T-helper 17 cell (primary cell): Measurements from ENCODE around the gene RPL4. TPM values are rescaled to one million over a fixed set of nuclear protein-coding genes. Genes with fewer than 3 reads are reported as not detected.

Experiments used
- ATAC-seq: fragments of 150-1000 bp; cut with Tn5 transposase; 2 replicates; pipeline ENCODE4 v1.10.0; 2021; ENCODE audit warnings: mild to moderate bottlenecking, moderate library complexity
- DNase-seq, 3 donors: peaks; one replicate each; pipeline versions ENCODE4 v3.0.0 to v3.0.0-alpha.2; 2020 to 2021
- H3K9me3 ChIP-seq: one replicate; pipeline ENCODE4 v1.7.0; 2013; ENCODE audit warnings: low read length, mild to moderate bottlenecking; ENCODE audit not compliant: control insufficient read depth, poor library complexity, severe bottlenecking
- H3K27ac Mint-ChIP-seq: one replicate; pipeline ENCODE4 v1.8.0; 2022; ENCODE audit warnings: mild to moderate bottlenecking, moderate library complexity, mixed read lengths
- H3K27me3 Mint-ChIP-seq: one replicate; pipeline ENCODE4 v1.8.0; 2022; ENCODE audit warnings: mixed read lengths
- H3K36me3 Mint-ChIP-seq: one replicate; pipeline ENCODE4 v1.8.0; 2022; ENCODE audit warnings: low read depth, mixed read lengths
- H3K4me1 Mint-ChIP-seq: one replicate; pipeline ENCODE4 v1.8.0; 2022; ENCODE audit warnings: mild to moderate bottlenecking, mixed read lengths
- H3K4me3 Mint-ChIP-seq: one replicate; pipeline ENCODE4 v1.8.0; 2022; ENCODE audit warnings: mild to moderate bottlenecking, moderate library complexity, mixed read lengths
- total RNA-seq, 4 donors: library from RNA in 2 of 4; stranded (reverse) in 2 of 4; gene quantifications; one replicate each; pipeline ENCODE4 v1.2.3 and lab custom pipeline; 2022 to 2026

The RPL4 gene
- total RNA-seq (1,000 to 10,000 TPM; 3,651 to 3,689 TPM), total RNA-seq (lab: John Stamatoyannopoulos, UW) (2,435 to 3,042 reads per million in 2 donors)

- peak within 1 kb of the TSS; percentile 99 for H3K4me3 Mint-ChIP-seq
- peaks cover 9% of the 10 kb centered on the region for H3K36me3 Mint-ChIP-seq
- ATAC-seq = peak; percentile 88
- H3K4me1 Mint-ChIP-seq = peaks cover 32% of the 10 kb centered on the region
- no peaks in the 10 kb centered on the region for H3K27me3 Mint-ChIP-seq
- no peaks in the 10 kb centered on the region for H3K9me3 ChIP-seq
- DNase-seq = peak; percentile 73 to 76 (median 75)
- H3K27ac Mint-ChIP-seq = peak within 1 kb of the TSS; percentile 99
These were observed at the start of gene RPL4, which contains the start of gene ZWILCH for GRCh38 chr15:66504563-66505429. Gene RPL4 (minus strand): TSS chr15:66504855. CDS start chr15:66504790, 65 bp downstream. Gene ZWILCH (plus strand): TSS chr15:66505326. CDS start chr15:66505339, 13 bp downstream.

DNA sequence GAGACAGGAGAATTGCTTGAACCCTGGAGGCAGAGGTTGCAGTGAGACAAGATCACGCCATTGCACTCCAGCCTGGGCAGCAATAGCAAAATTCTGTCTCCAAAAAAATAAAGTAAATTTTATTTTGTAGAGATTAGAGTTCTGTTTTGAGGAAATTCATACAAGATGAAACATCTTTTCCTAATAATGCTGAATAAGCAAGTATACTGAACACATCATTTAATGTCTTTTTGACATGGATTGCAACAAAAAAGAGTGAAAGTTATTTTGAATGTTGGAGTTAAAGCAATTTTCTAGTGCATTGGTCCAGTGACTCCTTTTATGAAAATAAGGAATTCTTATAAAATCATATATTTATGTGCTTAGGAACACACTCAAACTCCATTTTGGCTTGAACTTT is 40.6 kb upstream of the RPL4 start:
- DNase-seq (no peak), ATAC-seq (no peak)
- no peak overlapping the region for H3K27ac Mint-ChIP-seq
- no peaks in the 10 kb centered on the region for H3K9me3 ChIP-seq
- no peaks in the 10 kb centered on the region for H3K4me1 Mint-ChIP-seq
- no peaks in the 10 kb centered on the region for H3K27me3 Mint-ChIP-seq
- H3K36me3 Mint-ChIP-seq = peaks cover 2% of the 10 kb centered on the region
- H3K4me3 Mint-ChIP-seq = no peak overlapping the region

- H3K4me1 Mint-ChIP-seq = peaks cover 6% of the 10 kb centered on the region
- no peak overlapping the region for H3K27ac Mint-ChIP-seq
- H3K36me3 Mint-ChIP-seq = peaks cover 10% of the 10 kb centered on the region
- ATAC-seq = no peak
- no peaks in the 10 kb centered on the region for H3K9me3 ChIP-seq
- no peak for DNase-seq
- H3K4me3 Mint-ChIP-seq = no peak overlapping the region
- no peaks in the 10 kb centered on the region for H3K27me3 Mint-ChIP-seq
These were observed 38.2 kb upstream of the RPL4 start for GRCh38 chr15:66542896-66543295.

DNA sequence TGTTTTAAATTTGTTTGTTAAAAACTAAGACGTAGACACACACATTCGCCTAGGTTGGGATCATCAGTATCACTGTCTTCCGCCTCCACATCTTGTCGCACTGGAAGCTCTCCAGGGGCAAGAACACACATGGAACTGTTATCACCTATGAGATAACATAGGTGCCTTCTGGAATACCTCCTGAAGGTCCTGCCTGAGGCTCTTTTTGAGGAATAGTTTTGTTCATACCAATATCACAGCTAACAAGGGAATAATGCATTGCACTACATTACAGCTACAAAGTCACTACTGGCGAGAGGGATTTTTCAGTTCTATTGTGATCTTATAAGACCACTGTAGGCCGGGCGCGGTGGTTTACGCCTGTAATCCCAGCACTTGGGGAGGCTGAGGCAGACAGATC is 30.4 kb upstream of the RPL4 start:
- ATAC-seq = no peak
- peaks cover 10% of the 10 kb centered on the region for H3K36me3 Mint-ChIP-seq
- no peaks in the 10 kb centered on the region for H3K27me3 Mint-ChIP-seq
- no peak overlapping the region for H3K27ac Mint-ChIP-seq
- no peaks in the 10 kb centered on the region for H3K9me3 ChIP-seq
- DNase-seq = no peak
- no peak overlapping the region for H3K4me3 Mint-ChIP-seq
- H3K4me1 Mint-ChIP-seq = peaks cover 6% of the 10 kb centered on the region

DNA sequence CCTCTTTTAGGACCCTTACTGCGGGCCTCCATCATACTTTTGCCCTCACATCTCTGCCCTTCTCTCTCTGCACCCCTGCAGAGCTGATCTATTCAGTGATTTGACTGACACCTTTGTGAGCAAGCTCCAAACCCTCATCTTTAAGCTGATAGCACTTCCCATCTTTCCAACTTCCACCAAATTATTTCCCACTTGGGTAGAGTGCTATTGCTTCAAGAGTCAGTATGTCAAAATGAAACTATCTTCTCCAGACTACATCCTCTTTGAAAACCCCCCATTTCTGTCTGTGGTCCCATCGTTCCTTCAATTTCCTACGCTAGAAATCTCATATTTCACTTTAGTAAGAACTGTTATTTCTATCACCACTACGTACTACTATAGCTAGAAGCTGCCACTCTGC is 20.2 kb upstream of the RPL4 start:
- no peak for DNase-seq
- Mint-ChIP-seq H3K27ac (no peak overlapping the region), H3K4me1 (peaks cover 11% of the 10 kb centered on the region), H3K27me3 (no peaks in the 10 kb centered on the region), H3K36me3 (peaks cover 10% of the 10 kb centered on the region), H3K4me3 (no peak overlapping the region)
- H3K9me3 ChIP-seq = no peaks in the 10 kb centered on the region
- no peak for ATAC-seq

DNA sequence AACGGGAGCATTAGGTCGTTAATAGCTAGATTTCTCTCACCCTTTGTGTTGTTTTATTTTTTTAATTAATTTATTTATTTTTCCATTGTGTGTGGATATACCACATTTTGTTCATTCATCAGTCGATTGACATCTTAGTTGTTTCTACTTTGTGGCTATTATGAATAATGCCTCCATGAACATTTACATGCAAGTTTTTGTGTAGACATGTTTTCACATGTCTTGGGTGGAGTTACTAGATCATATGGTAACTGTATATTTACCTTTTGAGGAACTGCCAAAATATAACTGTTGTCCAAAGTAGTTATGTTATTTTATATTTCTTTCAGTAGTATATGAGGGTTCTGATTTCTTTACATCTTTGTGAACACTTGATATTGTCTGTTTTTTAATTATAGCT is 19.3 kb upstream of the RPL4 start:
- H3K27me3 Mint-ChIP-seq = no peaks in the 10 kb centered on the region
- no peaks in the 10 kb centered on the region for H3K9me3 ChIP-seq
- H3K4me1 Mint-ChIP-seq = peaks cover 11% of the 10 kb centered on the region
- no peak overlapping the region for H3K4me3 Mint-ChIP-seq
- no peak for ATAC-seq
- no peak for DNase-seq
- peak overlapping the region; percentile 49 for H3K27ac Mint-ChIP-seq
- peaks cover 7% of the 10 kb centered on the region for H3K36me3 Mint-ChIP-seq

- H3K4me3 Mint-ChIP-seq = no peak overlapping the region
- no peak for ATAC-seq
- peaks cover 2% of the 10 kb centered on the region for H3K36me3 Mint-ChIP-seq
These were observed 11.3 kb upstream of the RPL4 start for GRCh38 chr15:66515901-66516322.

GRCh38 chr15:66514586-66514985 is 9.9 kb upstream of the RPL4 start:
- Mint-ChIP-seq H3K27ac (no peak overlapping the region), H3K36me3 (peaks cover 2% of the 10 kb centered on the region), H3K4me1 (peaks cover 4% of the 10 kb centered on the region), H3K27me3 (no peaks in the 10 kb centered on the region), H3K4me3 (no peak overlapping the region)
- no peak for ATAC-seq
- DNase-seq = no peak
- H3K9me3 ChIP-seq = no peaks in the 10 kb centered on the region

More at GRCh38 chr15:66515901-66516322, 11.3 kb upstream of the RPL4 start:
- DNase-seq = no peak
- no peak overlapping the region for H3K27ac Mint-ChIP-seq
- no peaks in the 10 kb centered on the region for H3K9me3 ChIP-seq
- peaks cover 4% of the 10 kb centered on the region for H3K4me1 Mint-ChIP-seq
- H3K27me3 Mint-ChIP-seq = no peaks in the 10 kb centered on the region

DNA sequence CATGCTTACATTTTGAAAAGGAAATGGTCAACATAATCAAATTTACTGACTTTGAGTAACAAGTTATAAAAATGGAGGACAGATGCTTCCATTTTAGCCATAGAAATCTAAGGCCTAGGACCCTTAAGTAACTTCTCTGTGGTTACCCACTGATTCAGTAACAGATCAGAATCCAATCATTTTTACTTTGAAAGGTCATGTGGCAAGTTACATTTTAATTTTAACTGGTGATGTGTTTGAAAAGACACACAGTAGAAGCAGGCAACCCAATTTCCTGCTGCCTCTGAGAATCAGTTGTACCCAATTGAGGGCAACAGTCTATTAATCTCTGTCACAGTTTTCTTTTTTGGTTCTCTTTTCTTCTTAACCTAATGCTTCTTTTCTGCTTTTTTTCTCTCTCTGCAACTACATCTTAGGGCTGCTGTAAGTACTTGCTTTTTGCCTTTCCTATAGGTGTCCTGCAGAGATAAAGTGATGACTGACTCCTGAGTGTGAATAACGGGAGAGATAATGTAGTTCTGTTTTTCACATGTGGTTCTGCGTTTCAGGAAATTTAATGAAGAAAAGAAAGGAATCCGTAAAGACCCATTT is 3.7 kb upstream of the RPL4 start:
- H3K36me3 Mint-ChIP-seq = peaks cover 5% of the 10 kb centered on the region
- peaks cover 21% of the 10 kb centered on the region for H3K4me1 Mint-ChIP-seq
- no peaks in the 10 kb centered on the region for H3K9me3 ChIP-seq
- no peak overlapping the region for H3K4me3 Mint-ChIP-seq
- no peak overlapping the region for H3K27ac Mint-ChIP-seq
- H3K27me3 Mint-ChIP-seq = no peaks in the 10 kb centered on the region
- DNase-seq = no peak
- no peak for ATAC-seq

- H3K4me1 Mint-ChIP-seq = peaks cover 27% of the 10 kb centered on the region
- no peaks in the 10 kb centered on the region for H3K27me3 Mint-ChIP-seq
- no peak for DNase-seq
- no peak for ATAC-seq
- peak overlapping the region; percentile 99 for H3K27ac Mint-ChIP-seq
- peaks cover 5% of the 10 kb centered on the region for H3K36me3 Mint-ChIP-seq
- H3K4me3 Mint-ChIP-seq = peak overlapping the region; percentile 99
- H3K9me3 ChIP-seq = no peaks in the 10 kb centered on the region
These were observed 1.2 kb upstream of the RPL4 start for GRCh38 chr15:66505818-66506217.

GRCh38 chr15:66505430-66505811 is 766 bp upstream of the RPL4 start:
- no peaks in the 10 kb centered on the region for H3K27me3 Mint-ChIP-seq
- peaks cover 27% of the 10 kb centered on the region for H3K4me1 Mint-ChIP-seq

GRCh38 chr15:66503780-66504562 is 684 bp downstream of the RPL4 start:
- ATAC-seq = no peak

More at GRCh38 chr15:66505430-66505811, 766 bp upstream of the RPL4 start:
- peak overlapping the region; percentile 99 for H3K4me3 Mint-ChIP-seq
- peak; percentile 15 for ATAC-seq
- no peaks in the 10 kb centered on the region for H3K9me3 ChIP-seq
- no peak for DNase-seq
- peak overlapping the region; percentile 99 for H3K27ac Mint-ChIP-seq
- peaks cover 5% of the 10 kb centered on the region for H3K36me3 Mint-ChIP-seq

More at GRCh38 chr15:66503780-66504562, 684 bp downstream of the RPL4 start:
- H3K9me3 ChIP-seq = no peaks in the 10 kb centered on the region
- Mint-ChIP-seq H3K36me3 (peaks cover 9% of the 10 kb centered on the region), H3K27ac (peak overlapping the region; percentile 99), H3K4me3 (peak overlapping the region; percentile 99), H3K4me1 (peaks cover 34% of the 10 kb centered on the region), H3K27me3 (no peaks in the 10 kb centered on the region)
- no peak for DNase-seq
